H1 (cell line): ENCODE results near the gene TGFA. TPM values are rescaled to one million over a fixed set of nuclear protein-coding genes. Genes with fewer than 3 reads are reported as not detected.

Source experiments
- BRCA1 ChIP-seq: IDR thresholded peaks from 2 replicates; pipeline ENCODE4 v1.6.1; 2012; ENCODE audit warnings: low read depth, low read length, improper control_type of control experiment
- CHD1 ChIP-seq: IDR thresholded peaks from 2 replicates; pipeline ENCODE4 v1.6.1; 2012; ENCODE audit warnings: low read depth, low read length, improper control_type of control experiment
- EGR1 ChIP-seq: IDR thresholded peaks from 2 replicates; pipeline ENCODE4 v1.6.1; 2011; ENCODE audit warnings: low read depth, low read length, borderline replicate concordance
- EZH2 ChIP-seq: fragments of 200-600 bp; sonication (generic); IDR thresholded peaks from 2 replicates; pipeline ENCODE4 v1.7.1; 2012; ENCODE audit warnings: low read depth, mild to moderate bottlenecking, moderate library complexity, low read length, inconsistent platforms; ENCODE audit not compliant: severe bottlenecking
- GTF2F1 ChIP-seq: IDR thresholded peaks from 2 replicates; pipeline ENCODE4 v1.6.1; 2012; ENCODE audit warnings: low read depth, low read length, improper control_type of control experiment, borderline replicate concordance
- POLR2A ChIP-seq, 2 experiments: IDR thresholded peaks; 1 replicate in 1 of 2; 2 replicates in 1 of 2; pipeline ENCODE4 v1.6.1; 2011; ENCODE audit warnings: low read depth in 2 of 2, low read length in 2 of 2, mild to moderate bottlenecking in 2 of 2; ENCODE audit errors: control extremely low read depth in 1 of 2
- RAD21 ChIP-seq, 2 experiments: IDR thresholded peaks in 1 of 2; conservative IDR thresholded peaks in 1 of 2; 2 replicates each; pipeline ENCODE4 v1.6.1; 2011; ENCODE audit warnings: low read depth in 2 of 2, low read length in 2 of 2, improper control_type of control experiment in 1 of 2, inconsistent platforms in 1 of 2, mild to moderate bottlenecking in 1 of 2, moderate library complexity in 1 of 2
- RFX5 ChIP-seq: IDR thresholded peaks from 2 replicates; pipeline ENCODE4 v1.6.1; 2011; ENCODE audit warnings: low read depth, low read length, improper control_type of control experiment, borderline replicate concordance
- RNF2 ChIP-seq: fragments of 200-900, 300-1000 bp; sonication (generic); IDR thresholded peaks from 2 replicates; pipeline ENCODE4 v1.7.1; 2016; ENCODE audit warnings: borderline replicate concordance, low read depth, mild to moderate bottlenecking, antibody characterized with exemption, low read length; ENCODE audit not compliant: poor library complexity, severe bottlenecking; ENCODE audit errors: missing control alignments
- SP2 ChIP-seq: IDR thresholded peaks from 2 replicates; pipeline ENCODE4 v1.6.1; 2012; ENCODE audit warnings: mild to moderate bottlenecking, low read length, inconsistent platforms
- polyA plus RNA-seq, 7 experiments: library from polyadenylated mRNA; depleted of rRNA in 3 of 7; stranded (reverse) in 5 of 7; unstranded in 2 of 7; fragments of >200 nt in 5 of 7; fragments of 200-250 nt in 2 of 7; gene quantifications; 1 replicate in 5 of 7; 2 replicates in 1 of 7; 4 replicates in 1 of 7; pipeline versions ENCODE4 v1.2.1 to v1.2.3, GENCODE V29; 2011 to 2013; ENCODE audit warnings: missing spikeins in 2 of 7, mixed read lengths in 2 of 7
- total RNA-seq: library from RNA; stranded (reverse); fragmentation: NEBNext Ultra II Directional; extraction: Animal tissue kit (Norgen Biotek cat#: 25700); gene quantifications from 2 replicates; pipeline ENCODE4 v1.2.1, GENCODE V29; 2021
- TF ChIP-seq, protein P1 (sequence below): fragments of 300-600 bp; sonication (generic); IDR thresholded peaks from 2 replicates; pipeline ENCODE4 v1.7.1; 2012; ENCODE audit warnings: low read length, moderate library complexity, mild to moderate bottlenecking, inconsistent platforms; ENCODE audit not compliant: insufficient replicate concordance

The TGFA gene
- total and polyA plus RNA-seq, 2 of the 8 experiments (the other 6 are each of a cell fraction or from before 2014, with no cell fraction given), result 1.8 to 3.7 TPM

DNA sequence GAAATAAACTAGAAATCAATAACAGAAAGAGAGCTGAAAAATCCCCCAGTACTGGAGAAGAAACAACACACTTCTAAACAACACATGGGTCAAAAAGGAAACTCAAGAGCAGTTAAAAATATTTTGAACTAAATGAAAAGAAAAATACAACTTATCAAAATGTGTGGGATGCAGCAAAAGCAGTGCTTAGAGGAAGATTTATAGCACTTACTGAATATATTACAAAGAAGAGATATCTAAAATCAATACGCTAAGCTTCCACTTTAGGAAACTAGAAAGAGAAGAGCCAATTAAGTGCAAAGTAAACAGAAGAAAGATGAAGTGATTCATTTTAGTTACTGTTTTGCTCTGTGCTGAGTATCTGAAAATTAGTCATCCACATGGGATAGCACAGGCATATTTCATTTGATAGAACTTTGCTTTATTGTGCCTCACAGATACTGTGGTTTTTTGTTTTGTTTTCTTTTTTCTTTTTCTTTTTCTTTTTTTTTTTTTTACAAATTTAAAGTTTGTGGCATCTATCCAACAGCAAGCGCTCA, 17.0 kb downstream of the TGFA start (continued):
- TF ChIP-seq, protein P1, sequence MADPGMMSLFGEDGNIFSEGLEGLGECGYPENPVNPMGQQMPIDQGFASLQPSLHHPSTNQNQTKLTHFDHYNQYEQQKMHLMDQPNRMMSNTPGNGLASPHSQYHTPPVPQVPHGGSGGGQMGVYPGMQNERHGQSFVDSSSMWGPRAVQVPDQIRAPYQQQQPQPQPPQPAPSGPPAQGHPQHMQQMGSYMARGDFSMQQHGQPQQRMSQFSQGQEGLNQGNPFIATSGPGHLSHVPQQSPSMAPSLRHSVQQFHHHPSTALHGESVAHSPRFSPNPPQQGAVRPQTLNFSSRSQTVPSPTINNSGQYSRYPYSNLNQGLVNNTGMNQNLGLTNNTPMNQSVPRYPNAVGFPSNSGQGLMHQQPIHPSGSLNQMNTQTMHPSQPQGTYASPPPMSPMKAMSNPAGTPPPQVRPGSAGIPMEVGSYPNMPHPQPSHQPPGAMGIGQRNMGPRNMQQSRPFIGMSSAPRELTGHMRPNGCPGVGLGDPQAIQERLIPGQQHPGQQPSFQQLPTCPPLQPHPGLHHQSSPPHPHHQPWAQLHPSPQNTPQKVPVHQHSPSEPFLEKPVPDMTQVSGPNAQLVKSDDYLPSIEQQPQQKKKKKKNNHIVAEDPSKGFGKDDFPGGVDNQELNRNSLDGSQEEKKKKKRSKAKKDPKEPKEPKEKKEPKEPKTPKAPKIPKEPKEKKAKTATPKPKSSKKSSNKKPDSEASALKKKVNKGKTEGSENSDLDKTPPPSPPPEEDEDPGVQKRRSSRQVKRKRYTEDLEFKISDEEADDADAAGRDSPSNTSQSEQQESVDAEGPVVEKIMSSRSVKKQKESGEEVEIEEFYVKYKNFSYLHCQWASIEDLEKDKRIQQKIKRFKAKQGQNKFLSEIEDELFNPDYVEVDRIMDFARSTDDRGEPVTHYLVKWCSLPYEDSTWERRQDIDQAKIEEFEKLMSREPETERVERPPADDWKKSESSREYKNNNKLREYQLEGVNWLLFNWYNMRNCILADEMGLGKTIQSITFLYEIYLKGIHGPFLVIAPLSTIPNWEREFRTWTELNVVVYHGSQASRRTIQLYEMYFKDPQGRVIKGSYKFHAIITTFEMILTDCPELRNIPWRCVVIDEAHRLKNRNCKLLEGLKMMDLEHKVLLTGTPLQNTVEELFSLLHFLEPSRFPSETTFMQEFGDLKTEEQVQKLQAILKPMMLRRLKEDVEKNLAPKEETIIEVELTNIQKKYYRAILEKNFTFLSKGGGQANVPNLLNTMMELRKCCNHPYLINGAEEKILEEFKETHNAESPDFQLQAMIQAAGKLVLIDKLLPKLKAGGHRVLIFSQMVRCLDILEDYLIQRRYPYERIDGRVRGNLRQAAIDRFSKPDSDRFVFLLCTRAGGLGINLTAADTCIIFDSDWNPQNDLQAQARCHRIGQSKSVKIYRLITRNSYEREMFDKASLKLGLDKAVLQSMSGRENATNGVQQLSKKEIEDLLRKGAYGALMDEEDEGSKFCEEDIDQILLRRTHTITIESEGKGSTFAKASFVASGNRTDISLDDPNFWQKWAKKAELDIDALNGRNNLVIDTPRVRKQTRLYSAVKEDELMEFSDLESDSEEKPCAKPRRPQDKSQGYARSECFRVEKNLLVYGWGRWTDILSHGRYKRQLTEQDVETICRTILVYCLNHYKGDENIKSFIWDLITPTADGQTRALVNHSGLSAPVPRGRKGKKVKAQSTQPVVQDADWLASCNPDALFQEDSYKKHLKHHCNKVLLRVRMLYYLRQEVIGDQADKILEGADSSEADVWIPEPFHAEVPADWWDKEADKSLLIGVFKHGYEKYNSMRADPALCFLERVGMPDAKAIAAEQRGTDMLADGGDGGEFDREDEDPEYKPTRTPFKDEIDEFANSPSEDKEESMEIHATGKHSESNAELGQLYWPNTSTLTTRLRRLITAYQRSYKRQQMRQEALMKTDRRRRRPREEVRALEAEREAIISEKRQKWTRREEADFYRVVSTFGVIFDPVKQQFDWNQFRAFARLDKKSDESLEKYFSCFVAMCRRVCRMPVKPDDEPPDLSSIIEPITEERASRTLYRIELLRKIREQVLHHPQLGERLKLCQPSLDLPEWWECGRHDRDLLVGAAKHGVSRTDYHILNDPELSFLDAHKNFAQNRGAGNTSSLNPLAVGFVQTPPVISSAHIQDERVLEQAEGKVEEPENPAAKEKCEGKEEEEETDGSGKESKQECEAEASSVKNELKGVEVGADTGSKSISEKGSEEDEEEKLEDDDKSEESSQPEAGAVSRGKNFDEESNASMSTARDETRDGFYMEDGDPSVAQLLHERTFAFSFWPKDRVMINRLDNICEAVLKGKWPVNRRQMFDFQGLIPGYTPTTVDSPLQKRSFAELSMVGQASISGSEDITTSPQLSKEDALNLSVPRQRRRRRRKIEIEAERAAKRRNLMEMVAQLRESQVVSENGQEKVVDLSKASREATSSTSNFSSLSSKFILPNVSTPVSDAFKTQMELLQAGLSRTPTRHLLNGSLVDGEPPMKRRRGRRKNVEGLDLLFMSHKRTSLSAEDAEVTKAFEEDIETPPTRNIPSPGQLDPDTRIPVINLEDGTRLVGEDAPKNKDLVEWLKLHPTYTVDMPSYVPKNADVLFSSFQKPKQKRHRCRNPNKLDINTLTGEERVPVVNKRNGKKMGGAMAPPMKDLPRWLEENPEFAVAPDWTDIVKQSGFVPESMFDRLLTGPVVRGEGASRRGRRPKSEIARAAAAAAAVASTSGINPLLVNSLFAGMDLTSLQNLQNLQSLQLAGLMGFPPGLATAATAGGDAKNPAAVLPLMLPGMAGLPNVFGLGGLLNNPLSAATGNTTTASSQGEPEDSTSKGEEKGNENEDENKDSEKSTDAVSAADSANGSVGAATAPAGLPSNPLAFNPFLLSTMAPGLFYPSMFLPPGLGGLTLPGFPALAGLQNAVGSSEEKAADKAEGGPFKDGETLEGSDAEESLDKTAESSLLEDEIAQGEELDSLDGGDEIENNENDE, result no peak
- TF ChIP-seq CHD1, result no peak
- TF ChIP-seq RAD21 (IDR thresholded peaks at IDR 0.05 in 1 of 2, conservative IDR thresholded peaks at IDR 0.05 in 1 of 2; ENCODE audit: low read depth in 2 of 2, low read length in 2 of 2), result no peak
- no peak for TF ChIP-seq POLR2A (IDR thresholded peaks at IDR 0.05; ENCODE audit: control extremely low read depth in 1 of 2, low read depth in 2 of 2, low read length in 2 of 2)
- no peak for TF ChIP-seq RFX5
- TF ChIP-seq EGR1, result no peak
- TF ChIP-seq GTF2F1, result no peak
- TF ChIP-seq EZH2, result no peak
- no peak for TF ChIP-seq RNF2
- no peak for TF ChIP-seq SP2
- no peak for TF ChIP-seq BRCA1
